HG03095 (cell line): Measurements from ENCODE around the gene C4BPA.

Source experiments
- ATAC-seq: cut with Tn5 transposase; IDR thresholded peaks from one replicate; pipeline ENCODE4 v1.9.1; 2021; ENCODE audit warnings: moderate library complexity; ENCODE audit not compliant: unreplicated experiment

The C4BPA gene

DNA sequence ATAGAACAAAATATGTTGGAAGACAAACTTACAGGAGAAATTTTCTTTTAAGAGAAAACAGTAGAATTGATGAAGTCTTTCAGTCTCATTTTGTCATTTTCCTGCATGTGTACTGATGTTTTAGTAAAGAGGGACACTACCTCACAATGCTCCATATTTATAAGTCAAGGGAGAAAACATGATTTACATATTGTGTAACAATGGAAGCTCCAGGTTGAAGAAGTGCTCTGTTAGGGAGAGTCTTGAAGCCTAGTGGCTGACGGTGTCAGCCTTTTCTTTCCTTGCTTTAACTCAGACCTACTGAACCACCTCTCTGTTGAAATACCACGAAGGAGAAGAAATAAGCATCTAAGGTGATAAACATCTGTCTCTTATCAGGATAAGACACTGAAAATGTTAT lies 75.0 kb downstream of the C4BPA start:
- no peak for ATAC-seq

- ATAC-seq, result no peak
Measured at GRCh38 chr1:207181847-207182246, 77.8 kb downstream of the C4BPA start.

GRCh38 chr1:207186503-207186902 lies 82.5 kb downstream of the C4BPA start:
- no peak for ATAC-seq

DNA sequence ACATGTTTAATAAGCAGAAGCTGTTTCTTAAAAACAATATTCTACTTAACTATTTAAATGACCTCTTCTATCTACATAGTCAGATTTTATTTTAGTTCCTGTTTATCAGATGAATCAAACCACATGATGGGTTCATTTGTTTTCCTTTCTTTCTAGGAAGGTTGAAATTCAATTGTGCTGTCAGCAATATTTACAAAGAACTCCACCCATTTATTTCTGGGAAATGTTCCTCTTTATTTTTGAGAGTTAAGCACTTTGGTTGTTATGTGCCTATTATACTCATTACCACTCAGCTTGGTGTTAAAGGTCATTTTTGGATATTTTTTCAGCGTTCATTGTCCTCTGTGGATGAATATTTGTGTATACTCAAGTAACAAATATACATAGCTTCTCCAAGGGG lies 84.9 kb downstream of the C4BPA start:
- no peak for ATAC-seq

DNA sequence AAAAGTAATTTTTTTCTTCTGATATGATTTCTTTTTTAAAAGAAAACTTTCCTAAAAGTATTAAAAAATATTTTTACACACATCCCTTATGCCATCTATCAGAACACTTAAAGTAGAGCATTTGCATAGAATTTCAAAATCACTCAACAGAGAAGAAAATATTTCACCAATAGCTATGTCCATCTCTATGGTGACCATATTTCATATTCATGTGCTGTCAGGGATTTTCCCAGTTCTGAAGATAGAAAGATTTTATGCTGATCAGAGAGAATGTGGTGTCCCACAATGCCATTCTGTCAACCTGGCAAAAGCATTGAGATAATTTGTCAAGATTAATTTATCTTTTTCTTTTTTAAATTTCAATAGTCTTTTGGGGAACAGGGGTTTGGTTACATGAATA lies 87.0 kb downstream of the C4BPA start:
- ATAC-seq, result no peak

GRCh38 chr1:207191776-207192175 lies 87.7 kb downstream of the C4BPA start:
- no peak for ATAC-seq

DNA sequence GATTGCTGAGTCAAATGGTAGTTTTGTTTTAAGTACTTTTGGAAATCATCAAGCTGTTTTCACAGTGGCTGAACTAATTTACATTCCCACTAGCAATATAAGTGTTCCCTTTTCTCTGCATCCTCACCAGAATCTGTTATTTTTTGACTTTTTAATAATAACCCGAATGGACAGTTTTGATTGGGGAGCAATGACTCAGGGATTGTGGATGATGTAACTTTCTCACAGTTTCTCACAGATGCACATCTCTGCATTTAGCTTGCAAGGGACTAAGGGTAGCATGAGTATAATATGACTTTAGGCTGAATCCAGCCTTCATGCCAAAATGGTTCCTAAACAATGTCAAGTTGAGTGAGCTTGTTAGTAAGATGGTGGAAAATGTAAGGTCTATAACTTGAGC lies 90.2 kb downstream of the C4BPA start:
- no peak for ATAC-seq
